ENCODE measurements around the gene ZSWIM6. TPM values are rescaled to one million over a fixed set of nuclear protein-coding genes. Genes with fewer than 3 reads are reported as not detected.

Gene ZSWIM6
- polyA plus RNA-seq, 2 of the 4 experiments (the other 2 are of a cell fraction) = 8.9 to 18.0 TPM

- TF ChIP-seq NFE2L2 (conservative IDR thresholded peaks at IDR 0.05; ENCODE audit: low read length) (0 out of 2 replicates have a peak, but pooled peaks have one; percentile 8), HOXA7 (CRISPR knock-in tag; IDR thresholded peaks at IDR 0.05) (no peak), RARB (CRISPR knock-in tag; IDR thresholded peaks at IDR 0.05) (no peak), CHD4 (IDR thresholded peaks at IDR 0.05; ENCODE audit: borderline replicate concordance) (no peak), TFCP2L1 (CRISPR knock-in tag; IDR thresholded peaks at IDR 0.05) (no peak), GATA3 (IDR thresholded peaks at IDR 0.05; ENCODE audit: borderline replicate concordance) (peak; percentile 42; the same call in 1 of the 2 replicates), CEBPB (IDR thresholded peaks at IDR 0.05) (peak; percentile 69 to 85; a peak in 3 of 4 replicates), POLR2AphosphoS2 (conservative IDR thresholded peaks at IDR 0.05; ENCODE audit: low read length) (no peak), REST (IDR thresholded peaks at IDR 0.05) (no peak), HEYL (CRISPR knock-in tag; IDR thresholded peaks at IDR 0.05) (no peak), ZNF302 (CRISPR knock-in tag; IDR thresholded peaks at IDR 0.05) (no peak)
Measured at GRCh38 chr5:61313960-61314681, 17.9 kb upstream of the ZSWIM6 start (continued).

GRCh38 chr5:61318376-61318775 lies 13.7 kb upstream of the ZSWIM6 start:
- H3K27ac ChIP-seq = no peak overlapping the region
- WGBS (ENCODE audit: missing lambda C conversion rate) = 79% methylated on average over 3 of the region's 3 CpGs
- H3K4me3 ChIP-seq = no peak overlapping the region
- POLR2A ChIA-PET = interaction anchor here (1.2 kb wide), 1 partner anchor 13 kb away, joined by 4 read pairs; no protein-coding TSS in a partner anchor
- H3K9me3 ChIP-seq = no peaks in the 10 kb centered on the region
- peaks cover 32% of the 10 kb centered on the region for H3K4me1 ChIP-seq
- CTCF ChIA-PET = interaction anchor here (1.4 kb wide), 1 partner anchor 12 kb away, joined by 3 read pairs; no protein-coding TSS in a partner anchor
- FAIRE-seq = no peak
- no peak overlapping the region for H3K4me2 ChIP-seq
- no peak for ATAC-seq
- TF ChIP-seq BHLHE40 (IDR thresholded peaks at IDR 0.05; ENCODE audit: low read depth, low read length) (no peak), JUNB (IDR thresholded peaks at IDR 0.05) (no peak)
- no peak for DNase-seq (ENCODE audit: low read depth in 1 of 2, low spot score in 1 of 2)

- no peak for DNase-seq (ENCODE audit: low read depth in 1 of 2, low spot score in 1 of 2)
- peaks cover 26% of the 10 kb centered on the region for H3K4me1 ChIP-seq
- H3K9me3 ChIP-seq = no peaks in the 10 kb centered on the region
- H3K4me2 ChIP-seq = no peak overlapping the region
- H3K27ac ChIP-seq = peak overlapping the region in 1 of 2 experiments; percentile 16; a peak in 1 of 6 replicates
- ChIA-PET CTCF (interaction anchor here (1.0 to 2.8 kb wide), 5 partner anchors 10 to 15 kb away, joined by 3 to 15 read pairs (median 5); no protein-coding TSS in a partner anchor), POLR2A (interaction anchor here (1.2 to 2.6 kb wide), 2 partner anchors 12 kb away, joined by 4 to 8 read pairs; no protein-coding TSS in a partner anchor)
- TF ChIP-seq FOSB (CRISPR knock-in tag; IDR thresholded peaks at IDR 0.05) (no peak), RARB (CRISPR knock-in tag; IDR thresholded peaks at IDR 0.05) (no peak), RFX5 (IDR thresholded peaks at IDR 0.05) (peak; percentile 84), MAFK (IDR thresholded peaks at IDR 0.05; ENCODE audit: partially characterized antibody) (peak; percentile 30), MAX (IDR thresholded peaks at IDR 0.05) (no peak)
- no peak overlapping the region for H3K4me3 ChIP-seq
- 85% methylated on average over 9 of the region's 9 CpGs for WGBS (ENCODE audit: missing lambda C conversion rate)
- ATAC-seq = no peak; a peak in 1 of 6 replicates
- no peak for FAIRE-seq
Measured at GRCh38 chr5:61319388-61320146, 12.5 kb upstream of the ZSWIM6 start.
